Measurements from ENCODE around the gene CDK5RAP2.

GRCh38 chr9:120432600-120432999, 147.4 kb downstream of the CDK5RAP2 start:
- TF ChIP-seq CTCF (conservative IDR thresholded peaks at IDR 0.05; ENCODE audit: low read length) (no peak), EZH2phosphoT487 (IDR thresholded peaks at IDR 0.05; ENCODE audit: borderline replicate concordance) (no peak)
